ENCODE measurements around the gene CTNND2.

The CTNND2 gene

GRCh38 chr5:11387382-11387781, 516.9 kb downstream of the CTNND2 start:
- no peak for DNase-seq (ENCODE audit: low read depth in 2 of 2)

DNA sequence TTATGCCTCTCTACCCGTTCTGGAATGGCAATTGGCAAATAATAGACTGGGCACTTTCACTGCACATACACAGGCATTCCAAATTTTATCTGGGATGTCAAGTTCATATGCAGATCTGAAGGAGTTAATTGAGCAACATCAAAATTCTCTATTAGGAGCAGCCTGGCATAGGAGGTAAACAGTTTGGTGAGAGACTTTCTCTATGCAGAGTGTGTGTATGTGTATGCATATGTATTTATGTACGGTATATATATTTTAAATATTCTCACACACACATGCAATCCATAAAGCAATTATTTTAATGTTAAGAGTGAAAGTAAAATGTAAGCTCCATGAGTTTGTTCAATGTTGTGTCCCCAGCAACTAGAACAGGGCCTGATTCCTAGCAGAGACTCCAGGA, 517.8 kb downstream of the CTNND2 start:
- DNase-seq (ENCODE audit: low read depth in 2 of 2), result no peak

DNA sequence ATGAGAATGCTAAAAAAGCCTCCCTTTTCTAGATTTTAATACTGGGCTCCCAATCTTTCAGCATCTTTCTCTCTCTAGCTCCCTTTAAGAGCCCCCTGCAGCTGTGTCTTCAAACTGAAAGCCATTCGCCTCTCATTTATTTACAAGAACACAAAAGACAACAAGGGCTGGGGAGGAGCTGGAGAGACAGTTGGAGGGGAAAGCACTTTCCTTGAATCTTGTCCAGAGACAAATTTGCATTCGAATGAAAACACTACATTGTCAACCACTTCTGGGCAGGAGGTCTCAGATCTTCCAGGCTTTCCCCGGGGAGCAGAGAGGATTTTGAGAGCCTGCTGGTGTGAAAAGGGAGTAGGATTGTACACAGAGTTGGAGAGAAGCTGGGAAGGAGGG, 518.3 kb downstream of the CTNND2 start:
- DNase-seq (ENCODE audit: low read depth in 2 of 2), result no peak

DNA sequence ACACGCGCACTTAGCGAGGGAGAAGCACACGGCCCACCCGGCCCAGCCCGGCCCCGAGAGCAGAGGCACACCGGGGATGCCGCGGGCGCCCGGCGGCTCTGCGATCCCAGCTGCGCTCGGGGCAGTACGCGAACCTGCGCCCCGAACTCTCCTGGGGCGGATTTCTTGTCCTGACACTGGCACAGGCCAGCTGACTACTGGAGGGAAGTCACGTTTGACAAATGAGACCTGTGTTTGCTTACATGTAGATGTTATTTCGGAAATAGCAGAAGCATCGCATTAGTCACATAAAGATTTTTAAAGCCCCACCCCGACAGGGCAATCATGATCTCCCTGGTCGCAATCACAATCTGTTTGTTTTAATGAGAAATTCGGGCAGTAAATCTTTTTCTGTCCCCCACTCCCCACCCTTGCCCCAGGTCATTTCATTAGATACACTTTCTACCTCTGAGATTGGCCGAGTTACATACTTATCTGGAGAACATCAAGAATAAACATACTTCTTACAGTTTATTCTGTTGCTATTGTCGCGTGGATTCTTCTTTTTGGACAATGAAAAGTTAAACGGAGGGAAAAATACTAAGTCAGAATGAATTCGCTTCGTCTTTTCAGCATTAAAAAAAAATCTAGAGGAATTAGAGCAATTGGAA, 518.9 kb downstream of the CTNND2 start:
- DNase-seq (ENCODE audit: low read depth in 2 of 2), result no peak

DNA sequence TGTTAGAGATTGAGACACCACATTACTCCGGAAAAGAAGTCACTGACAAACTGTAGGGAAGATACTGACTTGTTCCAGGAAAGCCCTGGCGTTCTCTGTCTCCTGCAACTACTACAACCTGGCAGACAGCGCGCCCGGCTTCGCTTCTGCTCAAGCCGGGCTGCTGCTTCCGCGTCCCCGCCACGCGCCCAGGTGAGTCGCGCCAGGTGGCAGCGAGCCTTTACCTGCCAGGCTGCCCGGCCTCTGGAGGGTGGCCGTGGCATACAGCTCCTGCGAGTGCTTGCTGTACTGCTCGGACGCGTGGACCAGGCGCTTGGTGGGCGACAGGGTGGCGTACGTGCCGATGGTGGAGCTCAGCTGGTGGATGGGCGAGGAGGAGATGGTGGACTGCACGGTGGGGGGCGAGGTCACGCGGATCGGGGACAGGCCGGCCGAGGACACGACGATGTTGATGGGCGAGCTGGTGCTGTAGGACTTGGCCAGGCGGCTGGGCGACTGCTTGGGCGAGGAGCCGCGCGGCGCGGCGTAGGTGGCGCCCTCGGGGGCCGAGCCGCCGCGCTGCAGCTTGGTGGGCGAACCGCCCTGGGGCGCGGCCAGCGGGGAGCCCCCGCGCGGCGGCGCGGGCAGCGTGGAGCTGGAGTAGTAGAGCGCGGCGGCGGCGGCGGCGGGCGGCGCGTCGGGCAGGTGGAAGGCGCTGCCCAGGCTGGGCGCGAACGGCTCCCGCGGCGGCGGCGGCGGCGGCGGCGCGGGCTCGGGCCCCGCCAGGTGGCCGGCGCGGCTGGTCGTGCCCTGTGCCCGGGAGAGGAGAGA, 519.6 kb downstream of the CTNND2 start:
- no peak for DNase-seq (ENCODE audit: low read depth in 2 of 2)

- DNase-seq (ENCODE audit: low read depth in 2 of 2), result no peak
These were observed 520.6 kb downstream of the CTNND2 start for GRCh38 chr5:11383506-11384095.

GRCh38 chr5:11378461-11378860, 525.8 kb downstream of the CTNND2 start:
- DNase-seq (ENCODE audit: low read depth in 2 of 2), result no peak

DNA sequence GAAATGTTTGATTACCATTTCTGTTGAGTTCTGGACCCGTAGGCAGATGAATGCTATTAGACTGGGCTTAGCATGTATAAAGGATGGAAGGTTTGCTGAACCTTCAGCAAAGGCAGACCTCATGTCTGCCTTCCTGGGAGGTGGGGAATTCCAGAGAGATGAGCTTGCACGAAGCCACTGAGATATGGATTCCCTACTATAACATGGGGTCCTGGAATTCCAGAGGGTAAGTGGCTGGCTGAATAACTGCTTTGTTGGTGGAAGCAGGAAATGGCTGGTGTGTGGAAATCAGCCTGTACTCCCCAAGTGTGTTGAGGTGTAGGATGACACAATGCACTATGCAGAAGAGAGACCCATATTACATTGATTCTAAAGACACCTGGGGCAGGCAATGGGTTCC, 526.4 kb downstream of the CTNND2 start:
- no peak for DNase-seq (ENCODE audit: low read depth in 2 of 2)

DNA sequence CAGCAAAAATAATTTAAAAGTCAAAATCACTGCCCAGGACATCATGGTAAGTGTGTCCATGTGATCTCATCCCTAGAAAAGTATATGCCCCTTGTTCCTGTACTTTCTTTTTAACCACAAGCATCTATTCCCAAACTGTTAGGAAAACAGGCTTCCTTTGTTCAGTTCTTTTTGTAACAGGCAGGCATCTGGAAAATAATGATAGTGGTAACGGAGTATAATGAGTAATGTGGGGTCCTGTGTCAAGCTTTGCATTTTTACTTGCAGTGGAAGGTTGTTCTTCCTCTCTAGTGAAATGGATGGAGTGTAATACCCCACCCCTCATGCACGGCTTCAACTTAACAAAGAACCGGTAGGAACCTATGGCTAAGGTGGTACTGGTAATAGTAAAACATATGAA, 532.1 kb downstream of the CTNND2 start:
- DNase-seq (ENCODE audit: low read depth in 2 of 2), result no peak

DNA sequence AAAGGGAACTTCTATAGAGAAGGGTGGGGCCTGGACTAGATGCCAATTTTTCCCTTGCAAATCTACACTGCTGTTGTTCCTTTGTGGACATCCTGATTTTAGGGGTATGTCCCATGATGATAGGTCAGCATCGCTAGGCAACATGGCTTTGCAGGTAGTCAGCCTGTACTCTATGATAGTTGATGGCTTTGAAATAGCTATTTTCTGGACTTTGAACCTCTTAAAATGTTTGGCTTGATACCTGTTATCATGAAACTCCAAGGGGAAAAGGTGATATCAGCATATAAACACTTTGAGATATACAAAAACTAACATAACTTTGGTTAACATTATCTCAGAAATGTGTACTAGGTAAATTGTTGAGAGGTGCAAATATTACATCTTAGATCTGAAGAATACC, 533.2 kb downstream of the CTNND2 start:
- DNase-seq (ENCODE audit: low read depth in 2 of 2), result no peak

DNA sequence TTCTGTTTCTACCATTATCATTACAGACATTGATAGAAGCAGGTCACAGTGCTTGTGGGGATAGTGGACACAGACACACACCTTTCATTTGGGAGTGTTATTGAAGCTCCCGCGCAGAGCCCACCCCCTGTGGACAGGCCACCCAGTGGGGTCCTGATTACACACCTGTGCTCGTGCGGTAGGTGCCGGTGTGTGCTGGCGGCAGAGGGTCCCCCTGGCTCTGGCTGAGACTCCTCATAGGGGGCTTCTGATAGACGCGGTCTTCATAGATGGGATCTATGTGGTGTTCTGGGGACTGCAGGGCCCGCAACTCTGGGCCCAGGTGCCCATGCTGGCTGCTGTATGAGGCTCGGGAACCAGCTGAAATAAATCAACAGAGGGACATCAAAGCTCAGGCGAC, 539.7 kb downstream of the CTNND2 start:
- DNase-seq (ENCODE audit: low read depth in 2 of 2), result no peak

- DNase-seq (ENCODE audit: low read depth in 2 of 2), result no peak
These were observed 540.5 kb downstream of the CTNND2 start for GRCh38 chr5:11363631-11364178.

- no peak for DNase-seq (ENCODE audit: low read depth in 2 of 2)
These were observed 542.5 kb downstream of the CTNND2 start for GRCh38 chr5:11361768-11362167.

DNA sequence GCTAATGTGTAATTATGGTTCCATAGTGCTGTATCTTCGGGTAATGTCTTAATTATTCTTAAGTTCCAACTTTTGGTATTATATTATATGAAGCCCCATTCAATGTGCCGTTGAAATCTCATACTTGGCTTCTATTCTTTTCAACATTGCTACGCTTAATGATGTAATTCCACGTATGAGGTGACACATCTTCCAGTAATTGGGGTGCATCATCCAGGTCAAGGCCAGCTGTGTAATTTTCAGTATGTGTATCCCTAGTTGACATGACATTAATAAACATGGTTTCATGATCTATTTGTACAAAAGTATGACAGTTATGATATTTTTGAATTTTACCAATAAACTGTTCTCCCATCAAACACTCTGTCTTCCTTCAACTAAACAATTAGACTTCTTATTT, 546.3 kb downstream of the CTNND2 start:
- DNase-seq (ENCODE audit: low read depth in 2 of 2), result no peak

DNA sequence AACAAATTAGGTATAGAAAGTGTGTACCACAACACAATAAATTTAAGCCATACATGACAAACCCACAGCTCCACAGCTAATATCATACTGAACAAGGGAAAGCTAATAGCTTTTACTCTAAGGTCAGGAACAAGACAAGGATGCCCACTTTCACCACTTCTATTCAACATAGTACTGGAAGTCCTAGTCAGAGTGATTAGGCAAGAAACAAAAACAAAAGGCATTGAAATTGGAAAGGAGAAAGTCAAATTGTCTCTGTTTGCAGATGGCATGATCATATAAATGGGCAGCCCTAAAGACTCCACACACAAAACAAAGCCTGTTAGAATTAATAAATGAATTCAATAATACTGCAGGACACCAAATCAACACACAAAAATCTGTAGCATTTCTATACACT, 548.8 kb downstream of the CTNND2 start:
- DNase-seq (ENCODE audit: low read depth in 2 of 2), result no peak

GRCh38 chr5:11346336-11346735, 557.9 kb downstream of the CTNND2 start:
- DNase-seq (ENCODE audit: low read depth in 2 of 2), result no peak

GRCh38 chr5:11335881-11336760, 568.1 kb downstream of the CTNND2 start:
- DNase-seq (ENCODE audit: low read depth in 2 of 2), result no peak

- no peak for DNase-seq (ENCODE audit: low read depth in 2 of 2)
These were observed 569.8 kb downstream of the CTNND2 start for GRCh38 chr5:11334404-11334803.

DNA sequence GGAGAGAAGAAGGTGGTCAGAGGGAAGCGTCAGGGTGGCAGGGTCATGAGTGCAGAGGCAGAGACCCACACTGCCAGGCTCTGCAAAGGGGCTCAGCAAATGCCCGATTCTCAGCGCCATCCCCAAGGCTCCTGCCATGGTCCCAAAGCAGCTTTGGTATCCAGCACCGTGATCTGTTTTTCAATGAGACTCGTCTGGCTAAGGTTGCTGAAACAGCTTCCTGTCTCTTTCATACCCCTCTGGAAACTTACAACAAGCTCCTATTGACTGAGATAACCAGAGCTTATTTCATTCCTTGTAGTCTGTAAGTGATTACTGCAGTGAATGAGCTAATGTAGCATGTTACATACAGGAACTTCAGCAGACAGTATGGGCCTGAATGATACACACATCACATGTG, 574.6 kb downstream of the CTNND2 start:
- DNase-seq (ENCODE audit: low read depth in 2 of 2), result no peak

- DNase-seq (ENCODE audit: low read depth in 2 of 2), result no peak
These were observed 579.5 kb downstream of the CTNND2 start for GRCh38 chr5:11324521-11325289.

DNA sequence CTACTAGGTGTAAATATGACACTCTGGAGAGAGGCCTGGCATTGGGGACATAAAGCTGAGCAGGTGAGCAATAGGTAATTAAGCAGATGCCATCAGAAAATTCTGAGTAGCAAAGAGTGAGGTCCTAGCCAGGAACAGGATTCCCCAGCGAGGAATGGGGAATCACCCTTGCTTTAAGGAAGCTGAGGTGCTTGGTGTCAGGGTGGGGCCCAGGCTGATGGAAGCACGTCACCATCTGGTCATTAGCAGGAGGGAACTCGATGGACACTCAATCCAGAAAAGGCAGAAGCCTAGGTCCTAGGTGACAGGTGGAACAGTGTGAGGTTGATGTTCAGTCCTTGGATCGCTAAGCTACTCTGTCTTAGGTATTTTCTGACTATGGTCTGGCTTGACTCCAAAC, 580.5 kb downstream of the CTNND2 start:
- DNase-seq (ENCODE audit: low read depth in 2 of 2), result no peak

Measured in stimulated activated CD8-positive, alpha-beta memory T cell treated with anti-CD3 and anti-CD28 coated beads, Interleukin-15, amount 100 ng/mL, for 48 hours (primary cell).